GM11168 (cell line): ENCODE measurements around the gene ARHGAP10.
"Not testable (repeated sequence)": the region's sequence is repeated elsewhere in the genome, so short reads cannot be mapped to it uniquely, and the experiment has no call there.

ENCODE experiments used
- in situ Hi-C: fragments of 300-500 bp; cut with MboI; formaldehyde crosslinking; loops from one replicate; pipeline ENCODE4 v1.12.0; 2022; ENCODE audit warnings: low sequenced_read_pairs; ENCODE audit not compliant: unreplicated experiment

ARHGAP10 gene

GRCh38 chr4:147965873-147966272, 234.0 kb downstream of the ARHGAP10 start:
- in situ Hi-C loops = no loop called here

DNA sequence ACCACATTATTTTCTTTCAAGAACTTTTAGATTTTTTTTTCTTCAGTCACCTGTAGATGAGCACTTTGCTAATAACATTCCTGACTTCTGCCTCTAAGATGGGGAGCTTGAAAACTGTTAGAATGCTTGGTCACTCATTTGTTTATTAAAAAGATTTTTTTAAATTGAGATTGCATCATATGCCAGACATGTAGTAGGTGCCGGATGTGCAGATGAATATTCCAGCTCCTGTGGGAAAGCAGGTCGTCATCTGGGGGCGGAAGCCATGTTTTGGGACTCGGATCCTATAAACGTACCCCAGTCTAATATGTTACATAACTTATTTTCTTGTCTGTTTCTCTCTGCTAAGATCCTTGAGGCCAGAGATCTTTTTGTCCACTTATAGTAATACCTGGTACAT, 236.8 kb downstream of the ARHGAP10 start:
- in situ Hi-C loops = no loop called here

GRCh38 chr4:147969573-147970385, 237.9 kb downstream of the ARHGAP10 start:
- in situ Hi-C loops = no loop called here

- in situ Hi-C loops = no loop called here
Measured at GRCh38 chr4:147971116-147971515, 239.2 kb downstream of the ARHGAP10 start.

- in situ Hi-C loops = no loop called here
Measured at GRCh38 chr4:147975325-147975724, 243.4 kb downstream of the ARHGAP10 start.

GRCh38 chr4:147975933-147976928, 244.3 kb downstream of the ARHGAP10 start:
- in situ Hi-C loops = no loop called here

DNA sequence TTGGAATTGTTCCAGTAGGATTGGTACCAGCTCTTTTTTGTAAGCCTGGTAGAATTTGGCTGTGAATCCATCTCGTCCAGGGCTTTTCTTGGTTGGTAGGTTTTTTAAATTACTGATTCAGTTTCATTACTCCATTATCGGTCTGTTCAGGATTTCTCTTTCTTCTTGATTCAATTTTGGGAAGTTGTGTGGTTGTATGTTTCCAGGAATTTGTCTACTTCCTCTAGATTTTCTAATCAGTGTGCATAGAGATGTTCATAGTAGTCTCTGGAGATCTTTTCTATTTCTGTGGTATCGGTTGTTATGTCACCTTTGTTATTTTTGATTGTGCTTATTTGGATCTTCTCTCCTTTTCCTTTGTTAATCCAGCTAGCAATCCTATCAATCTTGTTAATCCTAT, 248.7 kb downstream of the ARHGAP10 start:
- in situ Hi-C loops = no loop called here

- in situ Hi-C loops = no loop called here
Measured at GRCh38 chr4:147981305-147981704, 249.4 kb downstream of the ARHGAP10 start.

GRCh38 chr4:147984065-147984777, 252.3 kb downstream of the ARHGAP10 start:
- in situ Hi-C loops = no loop called here

GRCh38 chr4:147984778-147985138, 252.9 kb downstream of the ARHGAP10 start:
- in situ Hi-C loops = no loop called here

DNA sequence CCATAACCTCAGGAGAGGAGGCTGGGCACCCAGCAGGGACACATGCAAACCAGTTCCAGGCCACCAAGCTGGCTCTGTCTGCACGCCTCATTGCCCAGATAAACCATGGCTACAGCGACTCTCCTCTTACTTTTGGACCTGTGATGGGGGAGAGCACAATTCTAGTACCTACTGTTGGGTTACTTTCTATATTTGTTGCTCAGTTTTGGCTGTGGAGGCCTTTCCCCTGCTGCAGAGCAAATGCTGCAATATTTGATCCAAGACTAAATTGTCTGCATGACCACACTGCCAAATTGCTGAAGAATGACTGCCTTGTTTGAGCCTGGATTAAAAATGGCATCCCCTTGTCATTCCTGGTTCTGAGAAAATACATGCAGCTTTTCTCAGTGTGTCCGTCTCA, 253.5 kb downstream of the ARHGAP10 start:
- in situ Hi-C loops = no loop called here

GRCh38 chr4:147987252-147987651, 255.4 kb downstream of the ARHGAP10 start:
- in situ Hi-C loops = no loop called here

DNA sequence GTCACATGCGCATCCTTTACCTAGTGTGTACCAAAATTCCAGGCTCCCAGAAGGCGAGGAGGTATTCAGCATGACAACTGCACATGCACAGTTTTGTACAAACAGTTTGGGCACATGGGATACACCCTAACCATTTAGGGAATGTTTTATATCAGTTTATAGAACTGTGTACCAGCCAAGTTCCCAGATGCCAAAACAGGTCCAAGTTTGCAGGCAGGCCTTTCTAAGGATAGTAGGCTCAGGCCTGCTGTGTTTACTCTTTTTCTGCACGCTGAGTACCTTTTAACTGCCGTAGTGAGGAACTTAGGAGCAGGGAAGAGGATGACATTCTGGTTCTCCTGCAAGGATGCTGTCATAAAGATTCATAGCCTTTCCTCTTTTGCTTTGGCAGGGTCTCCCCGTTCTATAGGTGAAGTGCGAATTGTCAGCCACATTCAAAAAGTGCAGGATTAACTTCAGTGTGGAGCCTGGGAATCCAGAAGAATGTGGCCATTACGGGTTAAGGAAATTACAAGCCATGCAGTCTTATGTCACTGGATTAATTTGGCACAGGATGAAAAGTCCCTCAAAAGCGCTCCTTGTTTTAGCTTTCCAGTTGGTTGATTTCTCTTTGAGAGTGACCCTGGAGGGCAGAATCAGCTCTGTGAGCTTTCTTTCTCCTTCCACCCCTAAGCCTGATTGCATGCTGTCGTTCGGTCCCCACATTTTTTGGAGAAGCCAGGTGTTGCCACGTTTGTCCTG, 259.8 kb downstream of the ARHGAP10 start:
- in situ Hi-C loops = no loop called here

- in situ Hi-C loops = no loop called here
Measured at GRCh38 chr4:147994076-147994475, 262.2 kb downstream of the ARHGAP10 start.

DNA sequence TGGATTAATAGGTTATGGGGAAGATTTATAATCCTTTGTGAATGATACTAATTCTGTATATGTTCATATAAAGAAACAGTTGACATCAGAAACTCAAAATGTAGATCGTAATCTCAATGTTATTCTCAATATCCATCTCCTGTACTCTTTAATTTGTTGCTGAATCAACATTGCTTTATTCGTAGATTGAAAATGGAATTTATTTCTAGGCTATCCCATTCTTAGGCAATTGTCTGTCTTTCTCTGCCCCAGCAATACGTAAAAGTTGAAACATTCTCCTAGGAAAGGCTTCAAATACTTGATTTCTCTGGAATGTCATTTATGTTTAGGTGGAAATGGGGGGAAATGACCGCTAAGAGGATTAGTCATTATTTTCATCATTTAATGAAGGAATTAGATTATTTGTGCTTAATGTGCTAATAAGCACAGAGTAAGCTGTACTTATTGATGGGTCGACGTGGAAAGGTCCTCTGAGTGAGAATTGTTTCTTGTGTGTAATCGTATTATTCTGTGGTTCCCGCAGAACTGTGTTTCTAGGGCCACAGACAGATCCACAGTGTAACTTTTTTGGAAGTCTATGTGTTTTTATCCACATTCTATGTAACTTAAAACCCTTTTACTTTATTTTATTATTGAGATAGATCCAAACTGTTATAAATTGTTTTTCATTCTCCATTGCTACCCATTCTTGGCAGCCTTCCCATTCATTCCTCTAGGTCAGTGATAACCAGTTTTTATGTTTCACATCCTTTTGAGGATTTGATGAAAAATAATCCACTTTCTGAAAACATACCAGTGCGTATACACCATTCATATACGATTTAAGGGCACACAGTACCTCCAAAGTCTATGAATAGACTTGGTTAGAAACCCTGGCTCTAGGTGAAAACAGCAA, 262.9 kb downstream of the ARHGAP10 start:
- in situ Hi-C loops = no loop called here

GRCh38 chr4:147996859-147997258, 265.0 kb downstream of the ARHGAP10 start:
- in situ Hi-C loops = no loop called here

- in situ Hi-C loops = not testable (repeated sequence)
Measured at GRCh38 chr4:148000038-148000437, 268.1 kb downstream of the ARHGAP10 start.

GRCh38 chr4:148004228-148004857, 272.5 kb downstream of the ARHGAP10 start:
- in situ Hi-C loops = no loop called here
